CD14-positive monocyte (primary cell): ENCODE measurements around the gene UGT3A1. TPM values are rescaled to one million over a fixed set of nuclear protein-coding genes. Genes with fewer than 3 reads are reported as not detected.

ENCODE experiments used
- DNase-seq, 3 donors: peaks; one replicate each; pipeline ENCODE4 v3.0.0-alpha.2; 2011 to 2022
- H2AFZ ChIP-seq: 2 replicates; pipeline ENCODE4 v1.6.0; 2012; ENCODE audit warnings: mild to moderate bottlenecking, low read depth, low read length, inconsistent platforms; ENCODE audit not compliant: insufficient read depth, poor library complexity, severe bottlenecking
- H3K27ac ChIP-seq, 2 donors: 1 replicate in 1 of 2; 2 replicates in 1 of 2; pipeline ENCODE4 v1.5.1; 2012 to 2013; ENCODE audit warnings: low read length in 2 of 2, control low read depth in 1 of 2, inconsistent platforms in 1 of 2, low read depth in 1 of 2, mild to moderate bottlenecking in 1 of 2
- H3K27me3 ChIP-seq, 2 donors: one replicate each; pipeline versions ENCODE4 v1.6.0 to v1.6.1; 2011 to 2013; ENCODE audit warnings: low read length in 2 of 2; ENCODE audit not compliant: control insufficient read depth in 2 of 2, insufficient read depth in 2 of 2
- H3K36me3 ChIP-seq, 2 donors: replicated peaks in 1 of 2; 1 replicate in 1 of 2; 2 replicates in 1 of 2; pipeline versions ENCODE4 v1.5.1 to v1.6.1; 2012 to 2013; ENCODE audit warnings: low read length in 2 of 2, control low read depth in 1 of 2, inconsistent platforms in 1 of 2, mild to moderate bottlenecking in 1 of 2; ENCODE audit not compliant: insufficient read depth in 2 of 2, control insufficient read depth in 1 of 2
- H3K4me1 ChIP-seq, 2 donors: 1 replicate in 1 of 2; 2 replicates in 1 of 2; pipeline versions ENCODE4 v1.5.1 to v1.6.1; 2012 to 2013; ENCODE audit warnings: low read length in 2 of 2, control low read depth in 1 of 2, inconsistent platforms in 1 of 2, mild to moderate bottlenecking in 1 of 2, moderate library complexity in 1 of 2; ENCODE audit not compliant: insufficient read depth in 2 of 2, control insufficient read depth in 1 of 2
- H3K4me2 ChIP-seq: replicated peaks from 2 replicates; pipeline ENCODE3; 2012; ENCODE audit warnings: low read length, moderate library complexity, mild to moderate bottlenecking; ENCODE audit not compliant: poor library complexity, severe bottlenecking; ENCODE audit errors: extremely low read depth
- H3K4me3 ChIP-seq, 3 experiments: fragments of 200-600 bp in 1 of 3; sonication (generic) in 1 of 3; replicated peaks in 1 of 3; 1 replicate in 2 of 3; 2 replicates in 1 of 3; pipeline ENCODE4 v1.5.1; 2011 to 2013; ENCODE audit warnings: low read length in 3 of 3, mild to moderate bottlenecking in 3 of 3, control low read depth in 2 of 3, low read depth in 2 of 3, inconsistent platforms in 1 of 3, moderate library complexity in 1 of 3
- H3K79me2 ChIP-seq: 2 replicates; pipeline ENCODE4 v1.6.0; 2012; ENCODE audit warnings: mild to moderate bottlenecking, control low read depth, inconsistent platforms, low read length, moderate library complexity; ENCODE audit not compliant: insufficient read depth
- H3K9ac ChIP-seq: 2 replicates; pipeline ENCODE4 v1.6.0; 2017; ENCODE audit warnings: low read length, mild to moderate bottlenecking; ENCODE audit not compliant: insufficient read depth, poor library complexity, severe bottlenecking
- H3K9me3 ChIP-seq, 2 donors: replicated peaks in 1 of 2; 1 replicate in 1 of 2; 2 replicates in 1 of 2; pipeline versions ENCODE4 v1.5.1 to v1.6.1; 2012 to 2013; ENCODE audit warnings: low read length in 2 of 2, control low read depth in 1 of 2; ENCODE audit not compliant: control insufficient read depth in 1 of 2, insufficient read depth in 1 of 2
- H4K20me1 ChIP-seq: 2 replicates; pipeline ENCODE4 v1.6.0; 2012; ENCODE audit warnings: mild to moderate bottlenecking, low read length, control low read depth, moderate library complexity; ENCODE audit not compliant: insufficient read depth
- H3K27ac Mint-ChIP-seq, 7 donors: one replicate each; pipeline ENCODE4 v1.8.0; 2020; ENCODE audit warnings: mild to moderate bottlenecking in 7 of 7, mixed read lengths in 7 of 7, moderate library complexity in 6 of 7, inconsistent platforms in 2 of 7
- H3K27me3 Mint-ChIP-seq, 3 donors: one replicate each; pipeline ENCODE4 v1.8.0; 2021 to 2022; ENCODE audit warnings: low read depth in 3 of 3, mild to moderate bottlenecking in 3 of 3, mixed read lengths in 3 of 3, moderate library complexity in 3 of 3, inconsistent platforms in 1 of 3
- H3K36me3 Mint-ChIP-seq, 2 donors: one replicate each; pipeline ENCODE4 v1.8.0; 2020; ENCODE audit warnings: mixed read lengths in 2 of 2, inconsistent platforms in 1 of 2, mild to moderate bottlenecking in 1 of 2
- H3K4me1 Mint-ChIP-seq: one replicate; pipeline ENCODE4 v1.8.0; 2020; ENCODE audit warnings: mild to moderate bottlenecking, mixed read lengths
- H3K4me3 Mint-ChIP-seq, 2 donors: one replicate each; pipeline ENCODE4 v1.8.0; 2020; ENCODE audit warnings: mild to moderate bottlenecking in 2 of 2, mixed read lengths in 2 of 2, moderate library complexity in 1 of 2
- H3K9me3 Mint-ChIP-seq, 7 donors: one replicate each; pipeline ENCODE4 v1.8.0; 2020 to 2022; ENCODE audit warnings: mixed read lengths in 7 of 7, mild to moderate bottlenecking in 6 of 7, moderate library complexity in 6 of 7, inconsistent platforms in 2 of 7
- CTCF ChIP-seq: fragments of 200-600 bp; IDR thresholded peaks from one replicate; pipeline ENCODE4 v1.8.0; 2022; ENCODE audit warnings: antibody characterized with exemption, mild to moderate bottlenecking
- WGBS: methylation state at CpG from one replicate; pipeline ENCODE4 v1.1.5; 2013; ENCODE audit warnings: missing lambda C conversion rate; ENCODE audit not compliant: insufficient coverage; 5-methylcytosine and 5-hydroxymethylcytosine counted together
- intact Hi-C, 2 donors: fragments of 100-400 bp; cut with micrococcal nuclease; formaldehyde crosslinking; loops; one replicate each; pipeline versions ENCODE4 v1.15.0 to v1.15.1; 2023
- polyA plus RNA-seq, 3 donors: library from polyadenylated mRNA; depleted of rRNA in 1 of 3; unstranded in 2 of 3; stranded (reverse) in 1 of 3; fragments of 300-500 nt in 2 of 3; fragments of >200 nt in 1 of 3; fragmentation: Illumina TruSeq in 2 of 3; gene quantifications; 1 replicate in 2 of 3; 2 replicates in 1 of 3; pipeline ENCODE4 v1.2.3, GENCODE V29; 2012 to 2021

Gene UGT3A1
- polyA plus RNA-seq, 3 donors = not detected

- TF ChIP-seq CTCF = no peak
- intact Hi-C loops = no loop called here
- H3K27me3 Mint-ChIP-seq = peaks cover 0 to 4% (median 0%) of the 10 kb centered on the region in 3 donors
- Histone ChIP-seq H3K9me3 (no peaks in the 10 kb centered on the region), H3K27me3 (no peaks in the 10 kb centered on the region), H3K4me3 (no peak overlapping the region), H3K79me2 (no peaks in the 10 kb centered on the region), H2AFZ (no peak overlapping the region), H3K27ac (no peak overlapping the region), H4K20me1 (no peaks in the 10 kb centered on the region), H3K4me1 (no peaks in the 10 kb centered on the region), H3K9ac (no peak overlapping the region), H3K4me2 (no peak overlapping the region), H3K36me3 (no peaks in the 10 kb centered on the region)
- 55% methylated on average over 2 of the region's 4 CpGs for WGBS
- no peak overlapping the region for H3K27ac Mint-ChIP-seq
- no peaks in the 10 kb centered on the region for H3K4me1 Mint-ChIP-seq
- peaks cover 5 to 21% (median 14%) of the 10 kb centered on the region in 7 donors for H3K9me3 Mint-ChIP-seq
- no peak for DNase-seq
- no peak overlapping the region for H3K4me3 Mint-ChIP-seq
- no peaks in the 10 kb centered on the region for H3K36me3 Mint-ChIP-seq
Observed at GRCh38 chr5:35919191-35919590, 72.0 kb downstream of the UGT3A1 start.

GRCh38 chr5:35908814-35909213 lies 82.4 kb downstream of the UGT3A1 start:
- peaks cover 5 to 7% of the 10 kb centered on the region in 2 donors for H3K9me3 ChIP-seq
- no peaks in the 10 kb centered on the region for H3K36me3 ChIP-seq
- H3K4me1 Mint-ChIP-seq = no peaks in the 10 kb centered on the region
- no peaks in the 10 kb centered on the region for H3K4me1 ChIP-seq
- no peaks in the 10 kb centered on the region for H3K79me2 ChIP-seq
- no peaks in the 10 kb centered on the region for H3K36me3 Mint-ChIP-seq
- intact Hi-C loops = no loop called here
- no peak for DNase-seq
- no peak overlapping the region for H3K4me3 ChIP-seq
- no peak overlapping the region for H3K27ac ChIP-seq
- H3K9ac ChIP-seq = no peak overlapping the region
- no peak for TF ChIP-seq CTCF
- peaks cover 6 to 21% (median 16%) of the 10 kb centered on the region in 7 donors for H3K9me3 Mint-ChIP-seq
- H3K27me3 Mint-ChIP-seq = no peaks in the 10 kb centered on the region
- no peaks in the 10 kb centered on the region for H3K27me3 ChIP-seq
- H4K20me1 ChIP-seq = no peaks in the 10 kb centered on the region
- no peak overlapping the region for H3K27ac Mint-ChIP-seq
- H3K4me3 Mint-ChIP-seq = no peak overlapping the region
- no peak overlapping the region for H3K4me2 ChIP-seq
- no peak overlapping the region for H2AFZ ChIP-seq
